AG04449 (cell line): ENCODE data around the gene GZMM.

Experiments used
- CTCF ChIA-PET: fragments of 350-600 bp; formaldehyde crosslinking; extraction: SDS; loops from one replicate; lab custom pipeline; 2021; ENCODE audit warnings: antibody characterized with exemption; lab: Yijun Ruan, JAX
- POLR2A ChIA-PET: fragments of 400-600, 350-600 bp; formaldehyde crosslinking; extraction: SDS; loops from one replicate; lab custom pipeline; 2020; ENCODE audit warnings: antibody characterized with exemption, inconsistent platforms; lab: Yijun Ruan, JAX
- DNase-seq: peaks from one replicate; pipeline ENCODE4 v3.0.0-alpha.2; 2010; ENCODE audit warnings: low read depth, low spot score
- H3K4me3 ChIP-seq: 2 replicates; pipeline ENCODE4 v1.5.1; 2011; ENCODE audit warnings: low read depth, mild to moderate bottlenecking, control low read depth, low read length
- TF ChIP-seq, protein P1 (sequence below): IDR thresholded peaks from one replicate; pipeline ENCODE4 v1.5.1; 2011; ENCODE audit warnings: mild to moderate bottlenecking, moderate library complexity, low read length, control low read depth, inconsistent platforms; ENCODE audit not compliant: insufficient read depth; ENCODE audit errors: missing control alignments

GZMM gene

DNA sequence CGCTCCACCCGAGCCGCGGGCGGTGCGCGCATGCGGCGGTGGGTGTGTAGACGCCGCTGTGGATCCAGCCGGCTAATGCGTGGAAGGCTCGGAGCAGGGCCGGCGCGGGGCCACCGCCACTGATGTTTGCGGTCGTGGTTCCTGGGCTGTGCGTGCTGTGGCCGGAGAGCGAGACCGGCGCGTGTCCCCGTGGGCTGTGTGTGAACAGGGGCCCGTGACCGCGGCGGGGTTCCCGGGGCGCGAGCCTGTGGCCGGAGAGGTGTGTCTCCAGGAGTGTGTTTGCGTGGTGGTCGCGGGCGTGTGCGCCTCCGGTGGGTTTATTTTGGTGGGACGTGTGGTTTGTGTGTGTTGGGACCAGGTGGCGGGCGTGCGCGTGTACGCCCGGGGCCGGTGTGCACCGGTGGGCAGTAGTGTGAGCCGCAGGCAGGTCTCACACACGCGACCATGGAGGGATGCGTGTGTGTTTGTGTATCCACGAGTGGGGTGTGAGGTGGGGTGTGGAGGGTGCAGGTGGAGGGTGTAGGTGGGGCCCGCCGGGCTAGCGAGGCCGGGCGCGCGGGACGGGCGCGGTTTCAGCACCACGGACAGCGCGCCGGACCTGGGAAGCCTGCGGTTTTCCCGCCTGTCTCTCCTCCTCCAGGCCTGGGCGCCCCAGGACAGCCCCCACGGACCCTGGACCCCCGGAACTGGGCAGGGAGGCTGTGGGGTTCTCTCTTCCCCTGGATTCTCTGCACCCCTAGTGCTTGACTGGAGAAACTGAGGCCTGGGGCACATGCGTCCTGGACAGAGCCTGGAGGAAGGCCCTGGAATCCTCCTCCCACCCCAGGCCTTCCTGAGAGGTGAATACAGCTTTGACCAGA, 47.5 kb downstream of the GZMM start:
- TF ChIP-seq, protein P1, sequence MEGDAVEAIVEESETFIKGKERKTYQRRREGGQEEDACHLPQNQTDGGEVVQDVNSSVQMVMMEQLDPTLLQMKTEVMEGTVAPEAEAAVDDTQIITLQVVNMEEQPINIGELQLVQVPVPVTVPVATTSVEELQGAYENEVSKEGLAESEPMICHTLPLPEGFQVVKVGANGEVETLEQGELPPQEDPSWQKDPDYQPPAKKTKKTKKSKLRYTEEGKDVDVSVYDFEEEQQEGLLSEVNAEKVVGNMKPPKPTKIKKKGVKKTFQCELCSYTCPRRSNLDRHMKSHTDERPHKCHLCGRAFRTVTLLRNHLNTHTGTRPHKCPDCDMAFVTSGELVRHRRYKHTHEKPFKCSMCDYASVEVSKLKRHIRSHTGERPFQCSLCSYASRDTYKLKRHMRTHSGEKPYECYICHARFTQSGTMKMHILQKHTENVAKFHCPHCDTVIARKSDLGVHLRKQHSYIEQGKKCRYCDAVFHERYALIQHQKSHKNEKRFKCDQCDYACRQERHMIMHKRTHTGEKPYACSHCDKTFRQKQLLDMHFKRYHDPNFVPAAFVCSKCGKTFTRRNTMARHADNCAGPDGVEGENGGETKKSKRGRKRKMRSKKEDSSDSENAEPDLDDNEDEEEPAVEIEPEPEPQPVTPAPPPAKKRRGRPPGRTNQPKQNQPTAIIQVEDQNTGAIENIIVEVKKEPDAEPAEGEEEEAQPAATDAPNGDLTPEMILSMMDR = no peak
- no peak overlapping the region for H3K4me3 ChIP-seq
- POLR2A ChIA-PET = no interaction called here
- CTCF ChIA-PET = no interaction called here
- DNase-seq = no peak

DNA sequence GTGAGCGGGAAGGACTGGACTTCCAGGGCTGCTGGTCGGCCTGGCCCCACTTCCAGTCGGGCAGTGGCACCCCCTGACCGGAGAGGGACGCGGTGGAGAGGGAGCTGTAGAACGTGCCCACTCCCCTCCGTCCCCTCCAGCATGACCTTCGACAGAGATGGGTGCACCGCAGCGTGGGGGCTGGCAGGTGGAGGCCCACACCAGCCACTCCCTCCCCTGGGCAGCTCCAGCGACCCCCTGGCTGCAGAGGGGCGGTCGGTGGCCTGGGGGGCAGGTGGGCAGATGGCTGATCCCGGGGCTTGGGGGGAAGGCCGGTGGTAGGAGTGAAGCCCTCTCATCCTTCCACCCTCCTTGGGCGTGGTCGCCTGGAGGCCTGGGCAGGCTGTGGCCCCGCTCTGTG, 48.2 kb downstream of the GZMM start:
- POLR2A ChIA-PET = no interaction called here
- TF ChIP-seq, protein P1 = no peak
- CTCF ChIA-PET = no interaction called here
- no peak for DNase-seq
- no peak overlapping the region for H3K4me3 ChIP-seq

DNA sequence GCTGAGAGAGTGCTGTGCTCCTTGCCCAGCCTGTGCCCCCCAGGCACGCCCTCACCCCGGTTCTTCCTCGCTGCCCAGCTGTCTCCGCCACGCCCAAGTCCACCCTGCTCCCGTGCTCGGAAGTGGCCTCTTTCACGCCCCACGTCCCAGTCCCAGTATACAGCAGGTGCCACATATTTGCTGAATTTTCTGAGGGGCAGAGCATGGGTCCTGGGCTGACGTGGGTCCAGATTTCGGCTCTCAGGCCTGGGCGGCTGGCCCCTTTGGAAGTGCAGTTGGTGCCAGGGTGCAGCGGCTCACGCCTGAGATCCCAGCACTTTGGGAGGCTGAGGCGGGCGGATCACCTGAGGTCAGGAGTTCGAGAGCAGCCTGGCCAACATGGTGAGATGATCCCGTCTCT, 49.2 kb downstream of the GZMM start:
- CTCF ChIA-PET = interaction anchor here (1.5 kb wide), 1 partner anchor 9 kb away, joined by 3 read pairs; no protein-coding TSS in a partner anchor
- TF ChIP-seq, protein P1 = no peak
- POLR2A ChIA-PET = no interaction called here
- no peak overlapping the region for H3K4me3 ChIP-seq
- no peak for DNase-seq

DNA sequence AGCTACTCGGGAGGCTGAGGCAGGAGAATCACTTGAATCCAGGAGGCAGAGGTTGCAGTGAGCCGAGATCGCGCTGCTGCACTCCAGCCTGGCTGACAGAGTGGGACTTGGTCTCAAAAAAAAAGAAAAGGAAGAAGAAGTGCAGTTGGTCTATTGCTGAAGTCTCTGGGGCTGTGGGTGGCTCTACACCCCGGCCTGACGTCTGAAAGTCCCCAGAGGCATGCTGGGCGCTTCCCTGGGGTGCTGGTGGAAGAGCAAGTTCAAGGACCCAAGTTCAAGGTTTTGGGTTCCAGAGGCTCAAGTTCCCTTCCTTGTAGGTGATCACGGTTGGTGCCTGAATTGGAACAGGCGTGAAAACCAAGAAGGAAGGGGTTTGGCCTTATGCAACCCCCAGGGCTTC, 49.7 kb downstream of the GZMM start:
- no peak overlapping the region for H3K4me3 ChIP-seq
- POLR2A ChIA-PET = no interaction called here
- TF ChIP-seq, protein P1 = no peak
- DNase-seq = no peak
- CTCF ChIA-PET = interaction anchor here (1.5 kb wide), 1 partner anchor 9 kb away, joined by 3 read pairs; no protein-coding TSS in a partner anchor

DNA sequence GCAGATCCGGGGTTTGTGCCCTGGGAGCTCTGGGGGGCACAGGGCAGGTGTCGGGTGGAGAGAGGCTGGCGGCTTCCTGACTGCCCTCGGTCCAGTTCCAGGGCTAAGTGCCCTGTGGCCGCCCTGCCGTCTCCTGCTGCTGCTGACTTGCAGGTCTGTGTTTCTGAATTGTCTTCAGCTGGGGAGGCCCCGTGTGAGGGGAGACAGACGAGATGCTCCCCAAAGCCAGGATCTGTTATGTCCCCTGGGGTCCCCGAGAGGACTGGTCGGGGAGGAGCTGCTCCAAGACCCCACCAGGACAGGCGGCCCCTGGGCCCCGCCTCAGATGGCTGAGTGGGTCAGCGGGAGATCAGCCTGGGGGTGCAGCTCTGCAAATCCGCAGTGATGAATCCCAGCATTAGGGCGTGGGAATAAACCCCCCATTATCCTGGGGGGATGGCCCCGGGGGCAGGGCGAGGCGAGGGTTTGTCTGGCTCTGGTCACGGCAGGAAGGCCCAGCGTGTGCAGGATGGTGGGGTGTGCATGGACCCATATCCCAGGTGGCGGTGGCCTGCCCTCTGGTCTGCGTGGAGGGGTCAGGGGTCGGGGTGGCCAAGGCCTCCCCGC, 50.5 kb downstream of the GZMM start:
- no peak overlapping the region for H3K4me3 ChIP-seq
- TF ChIP-seq, protein P1 = no peak
- DNase-seq = no peak
- CTCF ChIA-PET = interaction anchor here (0.7 kb wide), 1 partner anchor 10 kb away, joined by 3 read pairs; no protein-coding TSS in a partner anchor
- POLR2A ChIA-PET = no interaction called here

DNA sequence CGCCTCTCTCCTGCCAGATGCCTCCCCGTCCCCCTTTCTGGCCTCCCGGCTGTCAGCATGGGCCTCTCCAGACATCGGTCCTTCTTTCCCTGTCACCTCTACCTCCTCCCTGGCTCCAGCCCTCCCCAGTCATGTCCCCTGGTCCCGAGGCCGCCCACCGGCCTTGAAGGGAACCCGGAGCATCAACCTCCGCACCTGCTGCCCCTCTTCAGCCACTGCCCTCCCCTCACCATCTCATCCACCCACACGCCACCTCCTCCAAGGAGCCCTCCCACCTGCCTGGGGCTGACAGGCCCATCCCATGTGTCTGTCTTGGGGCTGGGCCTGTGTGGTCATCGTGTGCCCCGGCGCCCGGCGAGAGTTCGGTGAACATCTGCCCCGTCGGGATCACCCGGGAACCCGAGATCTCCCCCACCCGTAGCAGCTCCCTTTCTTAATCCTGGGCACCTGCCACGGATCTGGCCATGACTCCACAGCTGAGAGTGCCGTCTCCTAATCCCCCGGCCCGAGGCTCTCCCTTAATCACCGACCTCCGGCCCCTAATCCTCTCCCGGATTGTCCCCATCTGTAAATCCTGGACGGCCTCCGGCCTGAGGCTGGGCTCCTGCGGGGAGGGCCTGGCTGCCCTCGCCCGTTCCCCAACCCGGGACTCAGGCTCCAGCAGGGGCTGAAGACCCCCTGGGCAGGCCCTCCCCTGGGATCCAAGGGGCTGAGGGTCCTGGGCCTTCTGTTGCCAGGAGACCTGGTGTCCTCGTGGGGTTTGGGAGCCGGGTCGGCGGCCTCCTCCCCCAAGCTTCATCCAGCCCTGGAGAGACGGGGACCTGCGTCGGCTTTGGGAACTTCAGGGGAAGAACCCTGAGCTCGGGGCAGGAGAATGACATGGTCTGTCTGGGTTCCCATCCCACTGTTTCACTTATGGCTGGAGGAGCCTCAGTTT, 51.7 kb downstream of the GZMM start:
- H3K4me3 ChIP-seq = no peak overlapping the region
- ChIA-PET CTCF (no interaction called here), POLR2A (no interaction called here)
- DNase-seq = no peak
- TF ChIP-seq, protein P1 = no peak
